K562 (cell line): ENCODE results near the gene DAAM1. TPM values are rescaled to one million over a fixed set of nuclear protein-coding genes. Genes with fewer than 3 reads are reported as not detected.

Experiments used
- ATAC-seq: fragments of 200-7000 bp; cut with Tn5 transposase; 3 replicates; pipeline ENCODE4 v1.9.1; 2020; ENCODE audit warnings: moderate library complexity
- BruUV-seq: library from RNA; stranded (reverse); fragments of 400-500 nt; replicated peaks from 2 replicates; lab custom pipeline; 2021; lab: Mats Ljungman, UMichigan
- CTCF ChIA-PET: fragments of 300-600 bp; formaldehyde crosslinking; extraction: SDS; loops from one replicate; lab custom pipeline; 2021; ENCODE audit warnings: low intra/inter-chr PET ratio; lab: Yijun Ruan, JAX
- POLR2A ChIA-PET: fragments of 300-600, 350-650 bp; sonication (Branson Sonifier 250); formaldehyde crosslinking; extraction: SDS; loops from one replicate; lab custom pipeline; 2021; ENCODE audit warnings: antibody characterized with exemption, inconsistent platforms; lab: Yijun Ruan, JAX
- DNase-seq, 4 experiments: peaks; one replicate each; pipeline versions ENCODE4 v3.0.0 to v3.0.0-alpha.2; 2011 to 2018; ENCODE audit warnings: low spot score in 3 of 4, mixed read lengths in 3 of 4; ENCODE audit errors: extremely low read depth in 1 of 4
- FAIRE-seq: peaks from 2 replicates; lab custom pipeline; 2011; peaks lifted over from hg19 to GRCh38; lab: Jason Lieb, UNC
- H2AFZ ChIP-seq: 2 replicates; pipeline ENCODE4 v1.6.0; 2011; ENCODE audit warnings: low read depth, low read length, control low read depth, inconsistent platforms
- H3K27ac ChIP-seq: fragments of 200-600 bp; 3 replicates; pipeline ENCODE4 v1.8.0; 2011; ENCODE audit warnings: low read depth, mild to moderate bottlenecking, control low read depth, inconsistent platforms, low read length, moderate library complexity, mixed read lengths; ENCODE audit errors: extremely low read depth
- H3K27me3 ChIP-seq, 2 experiments: fragments of 300-600 bp in 1 of 2; 2 replicates in 1 of 2; 3 replicates in 1 of 2; pipeline versions ENCODE4 v1.6.0 to v1.8.0; 2011; ENCODE audit warnings: inconsistent platforms in 2 of 2, low read length in 2 of 2, mild to moderate bottlenecking in 1 of 2, mixed read lengths in 1 of 2, moderate library complexity in 1 of 2; ENCODE audit not compliant: control insufficient read depth in 2 of 2, insufficient read depth in 2 of 2
- H3K36me3 ChIP-seq: fragments of 300-600 bp; 3 replicates; pipeline ENCODE4 v1.8.0; 2011; ENCODE audit warnings: mild to moderate bottlenecking, low read length, inconsistent platforms; ENCODE audit not compliant: control insufficient read depth, insufficient read depth
- H3K4me1 ChIP-seq, 2 experiments: fragments of 200-600 bp in 1 of 2; replicated peaks in 1 of 2; 2 replicates in 1 of 2; 3 replicates in 1 of 2; pipeline versions ENCODE4 v1.5.1 to v1.8.0; 2011; ENCODE audit warnings: inconsistent platforms in 2 of 2, low read length in 2 of 2, mild to moderate bottlenecking in 1 of 2, mixed read lengths in 1 of 2, moderate library complexity in 1 of 2; ENCODE audit not compliant: control insufficient read depth in 2 of 2, insufficient read depth in 2 of 2
- H3K4me2 ChIP-seq: 2 replicates; pipeline ENCODE4 v1.6.1; 2011; ENCODE audit warnings: low read length, control low read depth, inconsistent platforms, mixed read lengths; ENCODE audit not compliant: insufficient read depth
- H3K4me3 ChIP-seq: fragments of 200-600 bp; sonication (generic), shearing (Covaris generic); 2 replicates; pipeline ENCODE4 v1.5.1; 2016; ENCODE audit warnings: control low read depth, inconsistent platforms
- H3K79me2 ChIP-seq: fragments of 200-600 bp; 3 replicates; pipeline ENCODE4 v1.8.0; 2011; ENCODE audit warnings: low read length, inconsistent platforms; ENCODE audit not compliant: control insufficient read depth, insufficient read depth
- H3K9ac ChIP-seq, 2 experiments: 2 replicates each; pipeline versions ENCODE4 v1.6.0 to v1.6.1; 2011; ENCODE audit warnings: low read depth in 2 of 2, low read length in 2 of 2, control low read depth in 1 of 2, inconsistent platforms in 1 of 2, mild to moderate bottlenecking in 1 of 2, mixed read lengths in 1 of 2; ENCODE audit not compliant: insufficient read depth in 1 of 2
- H3K9me1 ChIP-seq: one replicate; pipeline ENCODE4 v1.6.0; 2011; ENCODE audit warnings: inconsistent platforms, mild to moderate bottlenecking, low read length, moderate library complexity; ENCODE audit not compliant: control insufficient read depth, insufficient read depth
- H3K9me3 ChIP-seq: replicated peaks from 2 replicates; pipeline ENCODE4 v1.5.1; 2011; ENCODE audit warnings: low read depth, low read length, inconsistent platforms; ENCODE audit not compliant: control insufficient read depth, insufficient read depth
- H4K20me1 ChIP-seq: replicated peaks from 2 replicates; pipeline ENCODE4 v1.6.1; 2011; ENCODE audit warnings: low read length, inconsistent platforms, mixed read lengths; ENCODE audit not compliant: control insufficient read depth, insufficient read depth
- ADNP ChIP-seq: fragments of 200-800 bp; sonication (Bioruptor generic); IDR thresholded peaks from 2 replicates; pipeline ENCODE4 v1.6.1; 2016; ENCODE audit warnings: missing genetic modification characterization, missing compliant biosample characterization
- ATF3 ChIP-seq, 2 experiments: fragments of 450-650 bp in 1 of 2; sonication (generic) in 1 of 2; formaldehyde crosslinking in 1 of 2; IDR thresholded peaks in 1 of 2; conservative IDR thresholded peaks in 1 of 2; 2 replicates each; pipeline versions ENCODE4 v1.6.1 to v1.8.1; 2016 to 2023; ENCODE audit warnings: mild to moderate bottlenecking in 2 of 2, moderate library complexity in 2 of 2, inconsistent platforms in 1 of 2, missing genetic modification reagents in 1 of 2
- CEBPB ChIP-seq: fragments of 450-650 bp; IDR thresholded peaks from 2 replicates; pipeline ENCODE4 v1.6.1; 2016; ENCODE audit warnings: missing genetic modification characterization, missing compliant biosample characterization
- GTF2A2 ChIP-seq: IDR thresholded peaks from 2 replicates; pipeline ENCODE4 v1.6.1; 2016; ENCODE audit warnings: mild to moderate bottlenecking, missing genetic modification characterization, missing compliant biosample characterization
- MCM7 ChIP-seq, 2 experiments: fragments of 450-650 bp; IDR thresholded peaks; 2 replicates each; pipeline ENCODE4 v1.6.1; 2016 to 2018
- MEF2D ChIP-seq: conservative IDR thresholded peaks from 2 replicates; pipeline ENCODE4 v1.6.1; 2016; ENCODE audit warnings: low read depth, missing genetic modification characterization, missing compliant biosample characterization
- NUFIP1 ChIP-seq: fragments of 450-650 bp; IDR thresholded peaks from 2 replicates; pipeline ENCODE4 v1.6.1; 2018; ENCODE audit not compliant: partially characterized antibody
- PTRF ChIP-seq: fragments of 450-650 bp; IDR thresholded peaks from 2 replicates; pipeline ENCODE4 v1.6.1; 2016; ENCODE audit warnings: mild to moderate bottlenecking, missing genetic modification characterization, missing compliant biosample characterization
- RBFOX2 ChIP-seq: fragments of 200-400 bp; formaldehyde crosslinking; IDR thresholded peaks from 2 replicates; pipeline ENCODE4 v1.6.1; 2017; ENCODE audit warnings: low read depth, mild to moderate bottlenecking, low read length, moderate library complexity
- SMAD3 ChIP-seq: fragments of 450-650 bp; formaldehyde crosslinking; conservative IDR thresholded peaks from 2 replicates; pipeline ENCODE4 v1.4.0; 2020; ENCODE audit warnings: mild to moderate bottlenecking
- ZBTB49 ChIP-seq: sonication (generic); formaldehyde crosslinking; IDR thresholded peaks from 2 replicates; pipeline ENCODE4 v1.8.0; 2022; ENCODE audit warnings: missing genetic modification reagents, mild to moderate bottlenecking, borderline replicate concordance
- ZEB2 ChIP-seq: fragments of 450-650 bp; IDR thresholded peaks from 2 replicates; pipeline ENCODE4 v1.6.1; 2016
- ZNF184 ChIP-seq: sonication (generic); formaldehyde crosslinking; IDR thresholded peaks from 2 replicates; pipeline ENCODE4 v1.5.0; 2020; ENCODE audit warnings: missing genetic modification reagents
- ZNF830 ChIP-seq: fragments of 250-450 bp; sonication (Bioruptor Pico); IDR thresholded peaks from 2 replicates; pipeline ENCODE4 v1.5.0; 2021; ENCODE audit warnings: mild to moderate bottlenecking
- WGBS: fragments of 100-300 bp; shearing (Covaris generic); methylation state at CpG from one replicate; pipeline ENCODE4 v1.1.6; 2016; ENCODE audit warnings: low coverage, mixed read lengths; ENCODE audit not compliant: insufficient coverage; ENCODE audit errors: missing lambda C conversion rate; 5-methylcytosine and 5-hydroxymethylcytosine counted together
- in situ Hi-C: fragments of 300-500 bp; cut with MboI; formaldehyde crosslinking; loops from 4 replicates; pipeline ENCODE4 v1.15.0; 2018; ENCODE audit warnings: inconsistent platforms, mixed read lengths
- intact Hi-C: fragments of 100-400 bp; cut with micrococcal nuclease; formaldehyde crosslinking; loops from 2 replicates; pipeline ENCODE4 v1.14.2; 2022
- polyA plus RNA-seq, 8 experiments: library from polyadenylated mRNA; depleted of rRNA in 4 of 8; stranded (reverse) in 5 of 8; unstranded in 3 of 8; fragments of >200 nt; fragmentation: Nextera tagmentation in 2 of 8; fragmentation: Illumina TruSeq in 1 of 8; extraction: Ambion mirVana in 2 of 8; extraction: Trizol in 1 of 8; gene quantifications; 2 replicates each; pipeline versions ENCODE4 v1.2.1 to v1.2.3, GENCODE V29; 2011 to 2014; ENCODE audit warnings: inconsistent platforms in 1 of 8, missing spikeins in 1 of 8
- total RNA-seq, 7 experiments: library from RNA; depleted of rRNA in 6 of 7; stranded (reverse); fragments of >200 nt in 6 of 7; fragmentation: Illumina TruSeq in 2 of 7; extraction: Trizol in 2 of 7; gene quantifications; 2 replicates each; pipeline versions ENCODE4 v1.2.1 to v1.2.3, GENCODE V29; 2011 to 2021; ENCODE audit warnings: low replicate concordance in 1 of 7
- TF ChIP-seq, protein P1 (sequence below): fragments of 450-650 bp; formaldehyde crosslinking; IDR thresholded peaks from 2 replicates; pipeline ENCODE4 v1.4.0; 2022; ENCODE audit warnings: missing genetic modification characterization
- TF ChIP-seq, protein P2 (sequence below): IDR thresholded peaks from 2 replicates; pipeline ENCODE4 v1.6.1; 2016; ENCODE audit warnings: missing genetic modification characterization, missing compliant biosample characterization

DAAM1 gene
- total and polyA plus RNA-seq, 9 of the 15 experiments (the other 6 are each of a cell fraction or from before 2014, with no cell fraction given), result 3.6 to 11.6 (median 6.7) TPM

- peak; percentile 74 for TF ChIP-seq CEBPB (tag)
- TF ChIP-seq NUFIP1, result no peak
- TF ChIP-seq ATF3 (IDR thresholded peaks at IDR 0.05), result peak; percentile 73
- no peak for TF ChIP-seq ATF3 (CRISPR knock-in tag; conservative IDR thresholded peaks at IDR 0.05)
- no peak for TF ChIP-seq MEF2D
- no peak for TF ChIP-seq GTF2A2 (tag)
- TF ChIP-seq RBFOX2, result no peak
- TF ChIP-seq, protein P1, sequence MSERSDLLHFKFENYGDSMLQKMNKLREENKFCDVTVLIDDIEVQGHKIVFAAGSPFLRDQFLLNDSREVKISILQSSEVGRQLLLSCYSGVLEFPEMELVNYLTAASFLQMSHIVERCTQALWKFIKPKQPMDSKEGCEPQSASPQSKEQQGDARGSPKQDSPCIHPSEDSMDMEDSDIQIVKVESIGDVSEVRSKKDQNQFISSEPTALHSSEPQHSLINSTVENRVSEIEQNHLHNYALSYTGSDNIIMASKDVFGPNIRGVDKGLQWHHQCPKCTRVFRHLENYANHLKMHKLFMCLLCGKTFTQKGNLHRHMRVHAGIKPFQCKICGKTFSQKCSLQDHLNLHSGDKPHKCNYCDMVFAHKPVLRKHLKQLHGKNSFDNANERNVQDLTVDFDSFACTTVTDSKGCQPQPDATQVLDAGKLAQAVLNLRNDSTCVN (CRISPR knock-in tag), result no peak
- no peak for TF ChIP-seq ZEB2
Observed at GRCh38 chr14:59161561-59162175, 26.8 kb upstream of the DAAM1 start (continued).

- in situ Hi-C loops, result no loop called here
- no peaks in the 10 kb centered on the region for H3K9me1 ChIP-seq
- H3K9ac ChIP-seq, result no peak overlapping the region
- H4K20me1 ChIP-seq, result no peaks in the 10 kb centered on the region
- POLR2A ChIA-PET, result no interaction called here
- no peaks in the 10 kb centered on the region for H3K36me3 ChIP-seq
- H3K9me3 ChIP-seq, result no peaks in the 10 kb centered on the region
- CTCF ChIA-PET, result no interaction called here
- H2AFZ ChIP-seq, result no peak overlapping the region
- no peak for DNase-seq
- WGBS, result 0% methylated on average over 2 of the region's 3 CpGs
- H3K4me3 ChIP-seq, result no peak overlapping the region
- no peak for FAIRE-seq
- no peak overlapping the region for H3K4me2 ChIP-seq
- ATAC-seq, result no peak
- no peaks in the 10 kb centered on the region for H3K4me1 ChIP-seq
- H3K27ac ChIP-seq, result no peak overlapping the region
- intact Hi-C loops, result no loop called here
- H3K27me3 ChIP-seq, result peaks cover 4 to 11% of the 10 kb centered on the region in 2 experiments; a peak in 3 of 5 replicates
- no TSS peak for BruUV-seq
- no peaks in the 10 kb centered on the region for H3K79me2 ChIP-seq
- no peak for TF ChIP-seq PTRF (tag)
- TF ChIP-seq ZBTB49 (CRISPR knock-in tag), result no peak
- no peak for TF ChIP-seq ADNP
- no peak for TF ChIP-seq SMAD3
- TF ChIP-seq MCM7 (IDR thresholded peaks at IDR 0.05), result no peak
- TF ChIP-seq ZNF830 (CRISPR knock-in tag), result no peak
- TF ChIP-seq, protein P2, sequence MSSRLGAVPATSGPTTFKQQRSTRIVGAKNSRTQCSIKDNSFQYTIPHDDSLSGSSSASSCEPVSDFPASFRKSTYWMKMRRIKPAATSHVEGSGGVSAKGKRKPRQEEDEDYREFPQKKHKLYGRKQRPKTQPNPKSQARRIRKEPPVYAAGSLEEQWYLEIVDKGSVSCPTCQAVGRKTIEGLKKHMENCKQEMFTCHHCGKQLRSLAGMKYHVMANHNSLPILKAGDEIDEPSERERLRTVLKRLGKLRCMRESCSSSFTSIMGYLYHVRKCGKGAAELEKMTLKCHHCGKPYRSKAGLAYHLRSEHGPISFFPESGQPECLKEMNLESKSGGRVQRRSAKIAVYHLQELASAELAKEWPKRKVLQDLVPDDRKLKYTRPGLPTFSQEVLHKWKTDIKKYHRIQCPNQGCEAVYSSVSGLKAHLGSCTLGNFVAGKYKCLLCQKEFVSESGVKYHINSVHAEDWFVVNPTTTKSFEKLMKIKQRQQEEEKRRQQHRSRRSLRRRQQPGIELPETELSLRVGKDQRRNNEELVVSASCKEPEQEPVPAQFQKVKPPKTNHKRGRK (tag), result peak; percentile 62; the same call in 1 of the 2 replicates
- no peak for TF ChIP-seq ZNF184
Observed at GRCh38 chr14:59166258-59166657, 22.2 kb upstream of the DAAM1 start.
